HepG2 (cell line): ENCODE data around the gene ZNF484. TPM values are rescaled to one million over a fixed set of nuclear protein-coding genes. Genes with fewer than 3 reads are reported as not detected.

Source experiments
- ATAC-seq: fragments of 200-7000 bp; cut with Tn5 transposase; 3 replicates; pipeline ENCODE4 v1.9.1; 2020; ENCODE audit warnings: mild to moderate bottlenecking, moderate library complexity
- BruUV-seq: library from RNA; stranded (reverse); fragments of 400-500 nt; replicated peaks from 2 replicates; lab custom pipeline; 2021; lab: Mats Ljungman, UMichigan
- CTCF ChIA-PET: fragments of 300-600 bp; formaldehyde crosslinking; extraction: SDS; loops from one replicate; lab custom pipeline; 2021; ENCODE audit warnings: low total read pairs, inconsistent platforms, low intra/inter-chr PET ratio; lab: Yijun Ruan, JAX
- POLR2A ChIA-PET: fragments of 350-600 bp; sonication (Branson Sonifier 250); formaldehyde crosslinking; loops from one replicate; lab custom pipeline; 2020; ENCODE audit warnings: antibody characterized with exemption, inconsistent platforms; lab: Yijun Ruan, JAX
- DNase-seq: peaks from one replicate; pipeline ENCODE4 v3.0.0-alpha.2; 2015; ENCODE audit warnings: low spot score
- FAIRE-seq: peaks from 3 replicates; lab custom pipeline; 2011; peaks lifted over from hg19 to GRCh38; lab: Jason Lieb, UNC
- H2AFZ ChIP-seq: one replicate; pipeline ENCODE4 v1.6.1; 2011; ENCODE audit warnings: low read length, inconsistent platforms
- H3K27ac ChIP-seq: fragments of 300-600 bp; 3 replicates; pipeline ENCODE4 v1.8.0; 2011; ENCODE audit warnings: mixed run types, mild to moderate bottlenecking, mixed read lengths, low read length, inconsistent platforms; ENCODE audit not compliant: insufficient read depth; ENCODE audit errors: extremely low read length
- H3K27me3 ChIP-seq, 2 experiments: fragments of 200-600 bp in 1 of 2; 2 replicates in 1 of 2; 3 replicates in 1 of 2; pipeline versions ENCODE4 v1.6.0 to v1.8.0; 2011; ENCODE audit warnings: low read length in 2 of 2, mild to moderate bottlenecking in 2 of 2, moderate library complexity in 2 of 2, inconsistent platforms in 1 of 2; ENCODE audit not compliant: insufficient read depth in 2 of 2, control insufficient read depth in 1 of 2
- H3K36me3 ChIP-seq, 2 experiments: fragments of 200-600 bp in 1 of 2; replicated peaks in 1 of 2; 2 replicates in 1 of 2; 3 replicates in 1 of 2; pipeline versions ENCODE4 v1.5.1 to v1.8.0; 2011; ENCODE audit warnings: low read length in 2 of 2, inconsistent platforms in 1 of 2; ENCODE audit not compliant: insufficient read depth in 2 of 2, control insufficient read depth in 1 of 2
- H3K4me1 ChIP-seq: 2 replicates; pipeline ENCODE4 v1.5.1; 2012; ENCODE audit warnings: low read length, inconsistent platforms; ENCODE audit not compliant: insufficient read depth
- H3K4me2 ChIP-seq: 2 replicates; pipeline ENCODE4 v1.6.0; 2011; ENCODE audit warnings: low read depth, low read length, inconsistent platforms
- H3K4me3 ChIP-seq, 3 experiments: fragments of 200-600 bp in 1 of 3; sonication (generic), shearing (Covaris generic) in 1 of 3; replicated peaks in 1 of 3; 2 replicates each; pipeline ENCODE4 v1.5.1; 2011 to 2016; ENCODE audit warnings: low read length in 3 of 3, inconsistent platforms in 2 of 3, low read depth in 2 of 3, mild to moderate bottlenecking in 2 of 3, control low read depth in 1 of 3, mixed read lengths in 1 of 3; ENCODE audit not compliant: insufficient read depth in 1 of 3
- H3K79me2 ChIP-seq: one replicate; pipeline ENCODE4 v1.6.1; 2011; ENCODE audit warnings: low read length, inconsistent platforms; ENCODE audit not compliant: insufficient read depth
- H3K9ac ChIP-seq: 2 replicates; pipeline ENCODE4 v1.6.0; 2011; ENCODE audit warnings: mild to moderate bottlenecking, low read depth, low read length, inconsistent platforms; ENCODE audit not compliant: insufficient read depth
- H3K9me3 ChIP-seq: 2 replicates; pipeline ENCODE4 v1.5.1; 2012; ENCODE audit warnings: mild to moderate bottlenecking, low read length
- H4K20me1 ChIP-seq: 2 replicates; pipeline ENCODE4 v1.6.0; 2011; ENCODE audit warnings: inconsistent platforms, mild to moderate bottlenecking, low read length, moderate library complexity; ENCODE audit not compliant: insufficient read depth
- FOXC1 ChIP-seq: sonication (generic); formaldehyde crosslinking; IDR thresholded peaks from 2 replicates; pipeline ENCODE4 v1.8.0; 2022; ENCODE audit warnings: mild to moderate bottlenecking, missing genetic modification reagents, borderline replicate concordance
- RAD21 ChIP-seq: fragments of 450-650 bp; formaldehyde crosslinking; IDR thresholded peaks from 2 replicates; pipeline ENCODE4 v1.5.0; 2020; ENCODE audit warnings: mild to moderate bottlenecking
- SCMH1 ChIP-seq: sonication (generic); formaldehyde crosslinking; IDR thresholded peaks from 2 replicates; pipeline ENCODE4 v1.9.0; 2021; ENCODE audit warnings: missing genetic modification reagents, mild to moderate bottlenecking, borderline replicate concordance
- ZBTB14 ChIP-seq: sonication (generic); formaldehyde crosslinking; IDR thresholded peaks from 2 replicates; pipeline ENCODE4 v1.4.0; 2020; ENCODE audit warnings: missing genetic modification reagents
- ZNF670 ChIP-seq: sonication (generic); formaldehyde crosslinking; IDR thresholded peaks from 2 replicates; pipeline ENCODE4 v1.8.0; 2022; ENCODE audit warnings: mild to moderate bottlenecking, missing genetic modification reagents, borderline replicate concordance
- ZZZ3 ChIP-seq: sonication (generic); formaldehyde crosslinking; IDR thresholded peaks from 2 replicates; pipeline ENCODE4 v1.4.0; 2020; ENCODE audit warnings: missing genetic modification reagents, mild to moderate bottlenecking, borderline replicate concordance
- WGBS: methylation state at CpG from one replicate; pipeline ENCODE4 v1.1.6; 2017; ENCODE audit warnings: low lambda C conversion rate; 5-methylcytosine and 5-hydroxymethylcytosine counted together
- in situ Hi-C: cut with HindIII; loops from 2 replicates; pipeline ENCODE4 v1.10.0; 2017; ENCODE audit warnings: low pct_unique_long_range_greater_than_20kb; ENCODE audit not compliant: extremely low pct_ligation_motif_present
- intact Hi-C: fragments of 100-400 bp; cut with micrococcal nuclease; formaldehyde crosslinking; loops from one replicate; pipeline ENCODE4 v1.10.0; 2022; ENCODE audit not compliant: unreplicated experiment
- polyA plus RNA-seq, 8 experiments: library from polyadenylated mRNA; depleted of rRNA in 3 of 8; stranded (reverse) in 7 of 8; unstranded in 1 of 8; fragments of >200 nt; fragmentation: Illumina TruSeq in 4 of 8; extraction: Trizol in 4 of 8; gene quantifications; 2 replicates each; pipeline versions ENCODE4 v1.2.1 to v1.2.3, GENCODE V29; 2011 to 2016; ENCODE audit warnings: low read depth in 4 of 8, missing spikeins in 1 of 8, mixed read lengths in 1 of 8; ENCODE audit not compliant: insufficient read depth in 1 of 8
- total RNA-seq, 5 experiments: library from RNA; depleted of rRNA; stranded (reverse); fragments of >200 nt; fragmentation: Illumina TruSeq; extraction: Trizol; gene quantifications; 2 replicates each; pipeline ENCODE4 v1.2.3, GENCODE V29; 2016; ENCODE audit warnings: low read depth in 1 of 5
- TF ChIP-seq, protein P1 (sequence below): sonication (generic); formaldehyde crosslinking; IDR thresholded peaks from 2 replicates; pipeline ENCODE4 v1.5.1; 2020; ENCODE audit warnings: mild to moderate bottlenecking, missing genetic modification reagents

ZNF484 gene
- total and polyA plus RNA-seq, 2 of the 13 experiments (the other 11 are each of a cell fraction or from before 2014, with no cell fraction given) = 0.96 to 7.2 TPM

- TF ChIP-seq, protein P1, sequence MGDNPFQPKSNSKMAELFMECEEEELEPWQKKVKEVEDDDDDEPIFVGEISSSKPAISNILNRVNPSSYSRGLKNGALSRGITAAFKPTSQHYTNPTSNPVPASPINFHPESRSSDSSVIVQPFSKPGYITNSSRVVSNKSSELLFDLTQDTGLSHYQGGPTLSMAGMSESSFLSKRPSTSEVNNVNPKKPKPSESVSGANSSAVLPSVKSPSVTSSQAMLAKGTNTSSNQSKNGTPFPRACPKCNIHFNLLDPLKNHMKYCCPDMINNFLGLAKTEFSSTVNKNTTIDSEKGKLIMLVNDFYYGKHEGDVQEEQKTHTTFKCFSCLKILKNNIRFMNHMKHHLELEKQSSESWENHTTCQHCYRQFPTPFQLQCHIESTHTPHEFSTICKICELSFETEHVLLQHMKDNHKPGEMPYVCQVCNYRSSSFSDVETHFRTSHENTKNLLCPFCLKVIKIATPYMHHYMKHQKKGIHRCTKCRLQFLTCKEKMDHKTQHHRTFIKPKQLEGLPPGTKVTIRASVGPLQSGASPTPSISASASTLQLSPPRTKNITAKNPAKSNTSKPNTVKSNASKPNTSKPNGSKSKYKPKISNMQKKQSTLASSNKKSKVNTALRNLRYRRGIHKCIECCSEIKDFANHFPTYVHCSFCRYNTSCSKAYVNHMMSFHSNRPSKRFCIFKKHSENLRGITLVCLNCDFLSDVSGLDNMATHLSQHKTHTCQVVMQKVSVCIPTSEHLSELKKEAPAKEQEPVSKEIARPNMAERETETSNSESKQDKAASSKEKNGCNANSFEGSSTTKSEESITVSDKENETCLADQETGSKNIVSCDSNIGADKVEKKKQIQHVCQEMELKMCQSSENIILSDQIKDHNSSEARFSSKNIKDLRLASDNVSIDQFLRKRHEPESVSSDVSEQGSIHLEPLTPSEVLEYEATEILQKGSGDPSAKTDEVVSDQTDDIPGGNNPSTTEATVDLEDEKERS (CRISPR knock-in tag) = no peak
- TF ChIP-seq SCMH1 (CRISPR knock-in tag) (no peak), FOXC1 (CRISPR knock-in tag) (no peak), ZBTB14 (CRISPR knock-in tag) (no peak), ZZZ3 (CRISPR knock-in tag) (no peak), ZNF670 (CRISPR knock-in tag) (no peak), RAD21 (CRISPR knock-in tag) (no peak)
- TF ChIP-seq, all 625 proteins: peak for 0
- H3K79me2 ChIP-seq = no peaks in the 10 kb centered on the region
- no peaks in the 10 kb centered on the region for H3K9me3 ChIP-seq
- CTCF ChIA-PET = no interaction called here
- H3K27ac ChIP-seq = no peak overlapping the region
- intact Hi-C loops = no loop called here
- in situ Hi-C loops = no loop called here
- peaks cover 1 to 31% of the 10 kb centered on the region in 2 experiments; a peak in 3 of 5 replicates for H3K27me3 ChIP-seq
- no peaks in the 10 kb centered on the region for H3K36me3 ChIP-seq
- no peak overlapping the region for H3K4me2 ChIP-seq
- POLR2A ChIA-PET = no interaction called here
- H4K20me1 ChIP-seq = no peaks in the 10 kb centered on the region
- ATAC-seq (no peak), DNase-seq (no peak), FAIRE-seq (no peak)
- WGBS = 23% methylated on average over 2 of the region's 2 CpGs
- H3K4me3 ChIP-seq = no peak overlapping the region
- no TSS peak for BruUV-seq
- H2AFZ ChIP-seq = no peak overlapping the region
- H3K9ac ChIP-seq = no peak overlapping the region
- H3K4me1 ChIP-seq = peaks cover 2% of the 10 kb centered on the region
Measured at GRCh38 chr9:92917176-92917800, 39.5 kb upstream of the ZNF484 start.
